HEK293T (cell line): Measurements from ENCODE around the gene VPS72.
"Not testable (repeated sequence)": the region's sequence is repeated elsewhere in the genome, so short reads cannot be mapped to it uniquely, and the experiment has no call there.

Source experiments
- CTCF ChIA-PET: fragments of 350-600 bp; formaldehyde crosslinking; extraction: SDS; loops from one replicate; lab custom pipeline; 2021; ENCODE audit warnings: antibody characterized with exemption, inconsistent platforms; lab: Yijun Ruan, JAX
- POLR2A ChIA-PET: fragments of 350-600 bp; formaldehyde crosslinking; extraction: SDS; loops from one replicate; lab custom pipeline; 2020; ENCODE audit warnings: antibody characterized with exemption, inconsistent platforms; lab: Yijun Ruan, JAX
- DNase-seq: peaks from one replicate; pipeline ENCODE4 v3.0.0; 2012; ENCODE audit warnings: mixed read lengths; ENCODE audit errors: extremely low spot score
- ARNT ChIP-seq: fragments of 450-650 bp; IDR thresholded peaks from 2 replicates; pipeline ENCODE4 v1.6.1; 2017; ENCODE audit warnings: mild to moderate bottlenecking
- BHLHE40 ChIP-seq: fragments of 450-650 bp; IDR thresholded peaks from 2 replicates; pipeline ENCODE4 v1.6.1; 2016; ENCODE audit warnings: mild to moderate bottlenecking, moderate library complexity, borderline replicate concordance
- CTBP1 ChIP-seq: fragments of 450-650 bp; IDR thresholded peaks from 2 replicates; pipeline ENCODE4 v1.6.1; 2016; ENCODE audit warnings: borderline replicate concordance
- ELF4 ChIP-seq: fragments of 450-650 bp; IDR thresholded peaks from 2 replicates; pipeline ENCODE4 v1.6.1; 2017; ENCODE audit warnings: antibody characterized with exemption
- FOXA1 ChIP-seq: fragments of 450-650 bp; IDR thresholded peaks from 2 replicates; pipeline ENCODE4 v1.6.1; 2016; ENCODE audit warnings: mild to moderate bottlenecking
- FOXK2 ChIP-seq: fragments of 450-650 bp; IDR thresholded peaks from 2 replicates; pipeline ENCODE4 v1.6.1; 2016; ENCODE audit warnings: mild to moderate bottlenecking
- FOXM1 ChIP-seq: fragments of 450-650 bp; IDR thresholded peaks from 2 replicates; pipeline ENCODE4 v1.6.1; 2017; ENCODE audit warnings: mild to moderate bottlenecking, borderline replicate concordance
- HDGF ChIP-seq: fragments of 450-650 bp; IDR thresholded peaks from 2 replicates; pipeline ENCODE4 v1.6.1; 2017; ENCODE audit warnings: antibody characterized with exemption, borderline replicate concordance
- L3MBTL2 ChIP-seq: fragments of 450-650 bp; conservative IDR thresholded peaks from 2 replicates; pipeline ENCODE4 v1.6.1; 2016; ENCODE audit warnings: mild to moderate bottlenecking
- LEF1 ChIP-seq: fragments of 450-650 bp; IDR thresholded peaks from 2 replicates; pipeline ENCODE4 v1.6.1; 2017; ENCODE audit warnings: mild to moderate bottlenecking, borderline replicate concordance
- NFRKB ChIP-seq: fragments of 450-650 bp; IDR thresholded peaks from 2 replicates; pipeline ENCODE4 v1.6.1; 2016; ENCODE audit warnings: mild to moderate bottlenecking, moderate library complexity
- SP1 ChIP-seq: fragments of 450-650 bp; IDR thresholded peaks from 2 replicates; pipeline ENCODE4 v1.6.1; 2017
- SUZ12 ChIP-seq: fragments of 450-650 bp; IDR thresholded peaks from 2 replicates; pipeline ENCODE4 v1.6.1; 2016; ENCODE audit warnings: mild to moderate bottlenecking
- TARDBP ChIP-seq: fragments of 450-650 bp; IDR thresholded peaks from 2 replicates; pipeline ENCODE4 v1.6.1; 2016
- ZNF384 ChIP-seq: fragments of 450-650 bp; IDR thresholded peaks from 2 replicates; pipeline ENCODE4 v1.6.1; 2016
- TF ChIP-seq, protein P1 (sequence below): fragments of 450-650 bp; IDR thresholded peaks from 2 replicates; pipeline ENCODE4 v1.6.1; 2016

Gene VPS72

DNA sequence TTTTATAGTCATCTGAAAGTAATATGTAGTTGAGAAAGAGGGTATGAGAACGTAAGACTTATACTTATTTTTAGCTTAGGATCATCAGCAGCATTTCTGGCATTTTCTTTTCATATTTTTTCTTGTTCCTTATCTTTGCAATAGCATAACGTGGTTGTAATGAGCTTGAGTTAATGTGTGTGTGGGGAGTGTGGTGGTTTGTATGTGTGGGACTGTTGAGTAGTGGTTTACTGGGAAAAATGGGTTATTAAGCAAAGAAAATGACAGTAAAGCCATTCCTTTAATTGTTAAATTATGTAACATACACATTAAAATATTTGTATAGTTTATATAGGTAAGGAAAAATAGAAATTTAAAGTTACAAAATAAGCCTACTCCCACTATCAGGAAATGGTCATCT, 23.6 kb upstream of the VPS72 start:
- no peak for DNase-seq
- CTCF ChIA-PET = interaction anchor here (1.6 kb wide), 1 partner anchor 38 kb away, joined by 6 read pairs; no protein-coding TSS in a partner anchor
- POLR2A ChIA-PET = interaction anchor here (0.9 to 1.3 kb wide), 2 partner anchors 10 to 68 kb away, joined by 3 to 4 read pairs; partner anchors contain the start of gene ZNF687
- TF ChIP-seq FOXA1 (no peak), HDGF (no peak), NFRKB (no peak), ZNF384 (no peak), L3MBTL2 (no peak), ARNT (no peak), SUZ12 (no peak), FOXM1 (no peak), TARDBP (no peak), LEF1 (no peak), BHLHE40 (no peak), SP1 (no peak), CTBP1 (no peak), ELF4 (no peak), FOXK2 (no peak)
- TF ChIP-seq, protein P1, sequence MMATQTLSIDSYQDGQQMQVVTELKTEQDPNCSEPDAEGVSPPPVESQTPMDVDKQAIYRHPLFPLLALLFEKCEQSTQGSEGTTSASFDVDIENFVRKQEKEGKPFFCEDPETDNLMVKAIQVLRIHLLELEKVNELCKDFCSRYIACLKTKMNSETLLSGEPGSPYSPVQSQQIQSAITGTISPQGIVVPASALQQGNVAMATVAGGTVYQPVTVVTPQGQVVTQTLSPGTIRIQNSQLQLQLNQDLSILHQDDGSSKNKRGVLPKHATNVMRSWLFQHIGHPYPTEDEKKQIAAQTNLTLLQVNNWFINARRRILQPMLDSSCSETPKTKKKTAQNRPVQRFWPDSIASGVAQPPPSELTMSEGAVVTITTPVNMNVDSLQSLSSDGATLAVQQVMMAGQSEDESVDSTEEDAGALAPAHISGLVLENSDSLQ = no peak

DNA sequence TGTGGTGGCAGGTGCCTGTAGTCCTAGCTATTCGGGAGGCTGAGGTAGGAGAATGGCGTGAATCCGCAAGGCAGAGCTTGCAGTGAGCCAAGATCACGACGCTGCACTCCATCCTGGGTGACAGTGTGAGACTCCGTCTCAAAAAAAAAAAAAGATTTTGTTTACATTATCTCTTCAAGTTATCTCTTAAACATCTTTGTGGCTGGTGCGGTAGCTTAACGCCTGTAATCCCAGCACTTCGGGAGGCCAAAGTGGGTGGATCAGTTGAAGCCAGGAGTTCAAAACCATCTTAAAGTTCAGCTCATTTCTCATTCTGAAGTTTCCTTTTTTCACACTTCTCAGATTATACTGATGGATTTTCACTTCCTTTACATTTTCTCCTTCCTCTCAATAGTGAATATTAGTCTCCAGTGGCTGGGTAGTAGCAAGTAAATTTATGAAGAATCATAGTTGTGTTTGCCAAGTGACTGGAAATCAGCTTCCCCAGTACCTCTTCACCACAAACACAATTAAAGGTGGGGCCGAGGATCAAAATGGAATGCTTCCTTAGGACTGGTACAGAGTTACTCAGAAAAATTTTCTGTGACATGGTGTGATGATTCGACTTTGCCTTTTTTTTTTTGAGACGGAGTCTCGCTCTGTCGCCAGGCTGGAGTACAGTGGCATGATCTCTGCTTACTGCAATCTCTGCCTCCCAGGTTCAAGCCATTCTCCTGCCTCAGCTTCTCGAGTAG, 22.1 kb upstream of the VPS72 start:
- ChIA-PET POLR2A (interaction anchor here (1.1 to 1.5 kb wide), 3 partner anchors 13 to 42 kb away, joined by 3 to 8 read pairs (median 7); partner anchors contain the start of genes PSMD4 and VPS72), CTCF (interaction anchor here (0.6 to 1.6 kb wide), 4 partner anchors 13 to 101 kb away, joined by 3 to 6 read pairs (median 3); no protein-coding TSS in a partner anchor)
- no peak for DNase-seq
- TF ChIP-seq ZNF384 = 0 out of 2 replicates have a peak, but pooled peaks have one; percentile 28
- TF ChIP-seq HDGF = no peak

DNA sequence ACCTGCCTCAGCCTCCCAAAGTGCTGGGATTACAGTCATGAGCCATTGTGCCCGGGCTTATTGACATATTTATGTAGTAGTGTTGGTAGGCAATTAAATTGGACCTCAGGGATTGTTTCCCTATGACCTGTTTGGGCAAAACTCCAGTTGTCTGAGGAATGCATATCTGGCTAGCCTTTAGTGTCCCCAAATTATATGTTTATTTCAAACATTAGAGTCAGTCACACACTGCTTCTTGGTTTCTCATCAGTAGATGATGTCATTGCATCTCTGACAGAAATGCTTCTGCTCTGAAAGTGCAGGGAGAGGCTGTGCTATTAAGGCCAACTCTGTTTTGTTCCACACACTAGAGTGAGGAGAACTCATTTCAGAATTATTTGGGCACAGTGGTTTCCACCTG, 20.8 kb upstream of the VPS72 start:
- CTCF ChIA-PET = interaction anchor here (0.9 to 1.2 kb wide), 2 partner anchors 41 to 113 kb away, joined by 3 read pairs; no protein-coding TSS in a partner anchor
- TF ChIP-seq ARNT = no peak
- TF ChIP-seq CTBP1 = no peak
- no peak for TF ChIP-seq FOXM1
- no peak for TF ChIP-seq L3MBTL2
- TF ChIP-seq HDGF = no peak
- TF ChIP-seq FOXA1 = no peak
- TF ChIP-seq LEF1 = no peak
- TF ChIP-seq SP1 = no peak
- no peak for TF ChIP-seq BHLHE40
- no peak for TF ChIP-seq ELF4
- no peak for TF ChIP-seq TARDBP
- TF ChIP-seq, protein P1 = no peak
- TF ChIP-seq FOXK2 = no peak
- no peak for TF ChIP-seq SUZ12
- no peak for TF ChIP-seq ZNF384
- TF ChIP-seq NFRKB = no peak
- POLR2A ChIA-PET = interaction anchor here (1.5 kb wide), 1 partner anchor 21 kb away, joined by 7 read pairs; the partner anchor contains the start of gene VPS72
- DNase-seq = no peak

DNA sequence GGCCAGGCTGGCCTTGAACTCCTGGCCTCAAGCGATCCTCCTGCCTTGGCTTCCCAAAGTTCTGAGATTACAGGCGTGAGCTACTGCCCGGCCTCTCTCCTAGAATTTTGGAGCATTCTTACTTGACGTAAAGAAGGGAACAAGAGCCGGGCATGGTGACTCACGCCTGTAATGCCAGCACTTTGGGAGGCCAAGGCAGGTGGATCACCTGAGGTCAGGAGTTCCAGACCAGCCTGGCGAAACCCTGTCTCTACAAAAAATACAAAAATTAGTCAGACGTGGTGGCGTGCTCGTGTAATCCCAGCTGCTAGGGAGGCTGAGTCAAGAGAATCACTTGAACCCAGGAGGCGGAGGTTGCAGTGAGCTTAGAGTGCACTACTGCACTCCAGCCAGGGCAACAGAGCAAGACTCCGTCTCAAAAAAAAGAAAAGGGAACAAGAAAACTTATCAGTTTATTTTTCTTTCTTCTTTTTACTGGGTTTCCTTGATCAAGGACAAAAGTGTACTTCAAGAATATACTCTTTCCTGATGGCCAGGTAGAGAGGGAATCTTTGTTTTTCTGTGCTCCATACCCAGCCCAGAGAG, 15.5 kb upstream of the VPS72 start:
- DNase-seq, POLR2A ChIA-PET, CTCF ChIA-PET: not testable (repeated sequence)

DNA sequence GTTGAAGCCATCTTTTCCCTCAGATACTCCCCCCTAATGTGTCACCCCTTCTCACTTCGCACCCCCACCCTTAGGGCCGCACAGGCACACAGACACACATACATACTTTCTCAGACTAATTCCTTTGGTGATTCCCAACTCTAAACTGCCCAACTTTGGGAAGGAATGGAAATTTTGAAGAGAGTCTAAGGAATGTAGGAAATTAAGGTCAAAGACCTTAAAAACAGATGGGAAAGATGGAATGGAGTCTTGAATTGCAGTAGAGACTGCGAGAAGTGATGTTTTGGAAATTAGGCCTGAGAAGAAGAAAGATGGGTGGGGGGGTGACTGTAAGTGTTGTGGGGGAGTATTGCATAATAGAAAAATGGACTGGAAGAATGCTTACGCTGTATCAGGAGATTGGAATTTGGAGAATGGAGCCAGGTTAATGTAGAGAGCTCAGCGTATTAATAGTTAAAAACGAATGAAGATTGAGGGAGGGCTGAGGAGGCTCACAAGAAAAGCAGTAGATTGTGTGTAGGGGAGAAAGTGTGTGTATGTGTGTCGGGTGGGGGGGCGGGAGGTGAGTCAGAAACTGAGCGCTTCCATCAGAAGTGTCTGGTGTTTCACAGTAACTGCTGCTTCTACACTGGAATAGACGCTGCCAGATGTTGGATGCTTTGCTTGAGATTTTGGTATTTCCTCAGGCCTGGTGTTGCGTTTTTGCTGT, 10.0 kb upstream of the VPS72 start:
- CTCF ChIA-PET = interaction anchor here (1.2 kb wide), 1 partner anchor 52 kb away, joined by 3 read pairs; no protein-coding TSS in a partner anchor
- POLR2A ChIA-PET = interaction anchor here (0.6 to 2.8 kb wide), 6 partner anchors 8 to 81 kb away, joined by 3 to 17 read pairs (median 10); partner anchors contain the start of genes VPS72 and ZNF687
- DNase-seq = no peak
- TF ChIP-seq ARNT = no peak
- no peak for TF ChIP-seq LEF1
- TF ChIP-seq ELF4 = no peak
- TF ChIP-seq, protein P1 = no peak
- no peak for TF ChIP-seq SUZ12
